ENCODE data around the gene ARL6IP4. TPM values are rescaled to one million over a fixed set of nuclear protein-coding genes. Genes with fewer than 3 reads are reported as not detected.
"Not testable (repeated sequence)": the region's sequence is repeated elsewhere in the genome, so short reads cannot be mapped to it uniquely, and the experiment has no call there.

ARL6IP4 gene
- 145 and 160 TPM in 2 replicates for total RNA-seq

GRCh38 chr12:122980183-122981035, at the start of gene ARL6IP4:
Gene ARL6IP4 (plus strand): TSS chr12:122980681. CDS start chr12:122981140, 459 bp downstream.
- DNase-seq (ENCODE audit: low read depth in 2 of 2) = peak; percentile 73 to 79

- DNase-seq (ENCODE audit: low read depth in 2 of 2) = no peak
Observed at GRCh38 chr12:122932207-122932606, 48.3 kb upstream of the ARL6IP4 start.

GRCh38 chr12:122934722-122935121, 45.8 kb upstream of the ARL6IP4 start:
- no peak for DNase-seq (ENCODE audit: low read depth in 2 of 2)

- no peak for DNase-seq (ENCODE audit: low read depth in 2 of 2)
Observed at GRCh38 chr12:122935318-122935717, 45.2 kb upstream of the ARL6IP4 start.

GRCh38 chr12:122937622-122938091, 42.8 kb upstream of the ARL6IP4 start:
- DNase-seq (ENCODE audit: low read depth in 2 of 2) = no peak

GRCh38 chr12:122939125-122939524, 41.4 kb upstream of the ARL6IP4 start:
- DNase-seq (ENCODE audit: low read depth in 2 of 2) = no peak

GRCh38 chr12:122941351-122941750, 39.1 kb upstream of the ARL6IP4 start:
- DNase-seq (ENCODE audit: low read depth in 2 of 2) = not testable (repeated sequence)

GRCh38 chr12:122942637-122943036, 37.8 kb upstream of the ARL6IP4 start:
- DNase-seq (ENCODE audit: low read depth in 2 of 2) = no peak

GRCh38 chr12:122943196-122943595, 37.3 kb upstream of the ARL6IP4 start:
- peak; percentile 75 to 85 for DNase-seq (ENCODE audit: low read depth in 2 of 2)

- peak in 1 of 2 donors; percentile 36 for DNase-seq (ENCODE audit: low read depth in 2 of 2)
Observed at GRCh38 chr12:122944605-122945592, 35.6 kb upstream of the ARL6IP4 start.

GRCh38 chr12:122946690-122947341, 33.7 kb upstream of the ARL6IP4 start:
- DNase-seq (ENCODE audit: low read depth in 2 of 2) = peak; percentile 96 to 100

GRCh38 chr12:122947352-122947792, 33.1 kb upstream of the ARL6IP4 start:
- peak; percentile 57 to 64 for DNase-seq (ENCODE audit: low read depth in 2 of 2)

- DNase-seq (ENCODE audit: low read depth in 2 of 2) = no peak
Observed at GRCh38 chr12:122948605-122949004, 31.9 kb upstream of the ARL6IP4 start.

- no peak for DNase-seq (ENCODE audit: low read depth in 2 of 2)
Observed at GRCh38 chr12:122949405-122949804, 31.1 kb upstream of the ARL6IP4 start.

GRCh38 chr12:122949816-122950675, 30.4 kb upstream of the ARL6IP4 start:
- no peak for DNase-seq (ENCODE audit: low read depth in 2 of 2)

- peak; percentile 61 to 89 for DNase-seq (ENCODE audit: low read depth in 2 of 2)
Observed at GRCh38 chr12:122951406-122951805, 29.1 kb upstream of the ARL6IP4 start.

GRCh38 chr12:122951979-122952892, 28.2 kb upstream of the ARL6IP4 start:
- DNase-seq (ENCODE audit: low read depth in 2 of 2) = peak; percentile 86 to 88

GRCh38 chr12:122955156-122955555, 25.3 kb upstream of the ARL6IP4 start:
- no peak for DNase-seq (ENCODE audit: low read depth in 2 of 2)

- DNase-seq (ENCODE audit: low read depth in 2 of 2) = no peak
Observed at GRCh38 chr12:122956035-122956434, 24.4 kb upstream of the ARL6IP4 start.
